Nephron (organoid): ENCODE results near the gene SLCO3A1.

Experiments
- H3K27ac Mint-ChIP-seq, 3 experiments: 2 replicates each; pipeline ENCODE4 v1.8.0; 2020; ENCODE audit warnings: mixed read lengths in 3 of 3, mild to moderate bottlenecking in 2 of 3, moderate library complexity in 1 of 3
- H3K27me3 Mint-ChIP-seq: 2 replicates; pipeline ENCODE4 v1.8.0; 2021; ENCODE audit warnings: low read depth, mild to moderate bottlenecking, moderate library complexity, mixed read lengths
- H3K36me3 Mint-ChIP-seq: 2 replicates; pipeline ENCODE4 v1.8.0; 2020; ENCODE audit warnings: low read depth, mixed read lengths
- H3K4me1 Mint-ChIP-seq: 2 replicates; pipeline ENCODE4 v1.8.0; 2020; ENCODE audit warnings: mixed read lengths
- H3K4me3 Mint-ChIP-seq, 3 experiments: 2 replicates each; pipeline ENCODE4 v1.8.0; 2020; ENCODE audit warnings: mild to moderate bottlenecking in 3 of 3, mixed read lengths in 3 of 3, moderate library complexity in 2 of 3
- H3K9me3 Mint-ChIP-seq: 2 replicates; pipeline ENCODE4 v1.8.0; 2020; ENCODE audit warnings: mixed read lengths
- TF ChIP-seq, protein P1 (sequence below), 3 experiments: fragments of 200-600 bp; sonication (generic); IDR thresholded peaks; one replicate each; pipeline ENCODE4 v1.5.0; 2021; ENCODE audit warnings: antibody characterized with exemption in 3 of 3; ENCODE audit not compliant: unreplicated experiment in 3 of 3

SLCO3A1 gene

DNA sequence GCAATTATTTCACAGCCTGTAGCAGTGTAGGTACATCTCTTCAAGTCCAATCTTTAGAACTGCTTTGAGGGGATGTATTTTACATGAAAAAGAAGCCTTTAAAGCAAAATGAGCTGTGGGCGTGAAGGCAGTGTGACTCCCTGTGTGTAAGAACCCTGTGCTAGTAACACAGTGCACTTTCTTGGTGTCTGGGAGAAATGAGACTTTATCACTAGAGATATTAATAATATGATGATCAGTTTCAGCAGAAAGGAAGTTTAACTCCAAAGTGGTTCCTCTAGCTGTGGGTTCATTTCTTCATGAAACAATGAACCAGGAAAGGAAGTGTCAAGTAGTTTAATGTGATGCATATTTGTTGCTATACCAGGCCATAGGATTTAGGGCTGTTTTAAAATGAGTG lies 41.5 kb downstream of the SLCO3A1 start:
- H3K4me3 Mint-ChIP-seq = no peak overlapping the region
- peaks cover 4% of the 10 kb centered on the region for H3K27me3 Mint-ChIP-seq
- H3K27ac Mint-ChIP-seq = no peak overlapping the region
- H3K9me3 Mint-ChIP-seq = no peaks in the 10 kb centered on the region
- peaks cover 14% of the 10 kb centered on the region for H3K4me1 Mint-ChIP-seq
- TF ChIP-seq, protein P1, sequence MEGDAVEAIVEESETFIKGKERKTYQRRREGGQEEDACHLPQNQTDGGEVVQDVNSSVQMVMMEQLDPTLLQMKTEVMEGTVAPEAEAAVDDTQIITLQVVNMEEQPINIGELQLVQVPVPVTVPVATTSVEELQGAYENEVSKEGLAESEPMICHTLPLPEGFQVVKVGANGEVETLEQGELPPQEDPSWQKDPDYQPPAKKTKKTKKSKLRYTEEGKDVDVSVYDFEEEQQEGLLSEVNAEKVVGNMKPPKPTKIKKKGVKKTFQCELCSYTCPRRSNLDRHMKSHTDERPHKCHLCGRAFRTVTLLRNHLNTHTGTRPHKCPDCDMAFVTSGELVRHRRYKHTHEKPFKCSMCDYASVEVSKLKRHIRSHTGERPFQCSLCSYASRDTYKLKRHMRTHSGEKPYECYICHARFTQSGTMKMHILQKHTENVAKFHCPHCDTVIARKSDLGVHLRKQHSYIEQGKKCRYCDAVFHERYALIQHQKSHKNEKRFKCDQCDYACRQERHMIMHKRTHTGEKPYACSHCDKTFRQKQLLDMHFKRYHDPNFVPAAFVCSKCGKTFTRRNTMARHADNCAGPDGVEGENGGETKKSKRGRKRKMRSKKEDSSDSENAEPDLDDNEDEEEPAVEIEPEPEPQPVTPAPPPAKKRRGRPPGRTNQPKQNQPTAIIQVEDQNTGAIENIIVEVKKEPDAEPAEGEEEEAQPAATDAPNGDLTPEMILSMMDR (IDR thresholded peaks at IDR 0.05; ENCODE audit: unreplicated experiment in 3 of 3) = no peak
- no peaks in the 10 kb centered on the region for H3K36me3 Mint-ChIP-seq

DNA sequence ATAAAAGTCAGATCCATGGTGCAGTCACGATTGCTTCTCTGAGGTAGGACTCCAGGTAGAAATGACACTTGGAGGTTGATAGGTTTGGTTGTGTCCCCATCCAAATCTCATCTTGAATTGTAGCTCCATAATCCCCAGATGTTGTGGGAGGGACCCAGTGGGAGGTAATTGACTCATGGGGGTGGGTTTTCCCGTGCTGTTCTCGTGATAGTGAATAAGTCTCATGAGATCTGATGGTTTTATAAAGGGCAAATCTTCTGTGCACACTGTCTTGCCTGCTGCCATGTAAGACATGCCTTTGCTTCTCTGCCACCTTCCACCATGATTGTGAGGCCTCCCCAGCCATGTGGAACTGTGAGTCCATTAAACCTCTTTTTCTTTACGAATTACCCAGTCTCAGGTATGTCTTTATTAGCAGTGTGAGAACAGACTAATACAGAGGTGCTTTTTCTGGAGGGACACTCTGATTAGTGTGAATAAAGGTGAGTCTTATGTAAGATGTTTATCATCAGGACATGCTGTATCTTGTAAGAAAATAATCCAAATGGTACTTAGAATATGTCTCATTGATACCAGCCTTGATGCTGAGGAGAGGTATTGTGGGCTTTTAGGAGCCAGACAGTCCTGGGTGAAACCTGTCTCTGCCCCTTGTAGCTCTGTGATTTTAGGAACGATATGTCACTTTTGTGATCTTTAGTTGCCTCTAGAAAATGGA lies 43.0 kb downstream of the SLCO3A1 start:
- Mint-ChIP-seq H3K4me3 (no peak overlapping the region), H3K36me3 (no peaks in the 10 kb centered on the region), H3K9me3 (peaks cover 6% of the 10 kb centered on the region), H3K27me3 (peaks cover 4% of the 10 kb centered on the region), H3K4me1 (peaks cover 12% of the 10 kb centered on the region), H3K27ac (no peak overlapping the region)
- TF ChIP-seq, protein P1 (IDR thresholded peaks at IDR 0.05; ENCODE audit: unreplicated experiment in 3 of 3) = no peak

DNA sequence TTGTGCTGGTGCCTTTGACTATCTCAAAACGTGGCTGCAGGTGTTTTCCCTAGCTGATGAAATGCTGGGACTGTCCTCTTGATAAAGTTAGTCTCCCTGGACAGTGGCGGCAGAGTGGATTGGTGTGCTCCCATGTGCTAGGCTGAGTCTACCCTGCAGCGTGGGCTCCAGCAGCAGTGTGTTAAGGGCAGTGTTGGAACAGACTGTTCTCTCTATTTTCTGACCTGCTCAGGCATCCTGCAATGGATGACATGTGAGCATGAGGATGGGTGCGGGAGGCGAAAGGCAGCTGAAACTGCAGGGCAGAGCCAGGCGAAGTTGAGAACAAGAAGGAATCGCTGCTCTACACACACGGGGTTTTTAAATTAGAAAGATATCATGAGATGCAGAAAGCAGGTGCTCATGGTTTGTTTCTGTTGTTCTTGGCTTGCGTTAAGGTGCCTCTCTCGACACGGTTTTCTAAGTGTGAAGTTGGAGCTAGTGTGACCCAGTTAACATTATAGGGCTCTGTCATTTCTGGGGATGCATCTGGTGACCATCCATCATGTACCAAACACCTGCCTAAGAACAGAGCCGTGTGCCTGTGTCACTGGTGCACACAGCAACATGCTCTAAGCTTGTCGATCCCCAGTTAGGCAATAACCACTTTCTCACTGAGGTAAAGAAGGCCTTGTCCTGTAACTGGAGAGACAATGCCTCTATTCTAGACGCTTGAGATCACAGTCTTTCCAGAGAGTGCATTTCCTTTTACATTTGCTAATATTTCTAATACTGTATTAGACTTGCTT lies 44.3 kb downstream of the SLCO3A1 start:
- peaks cover 12% of the 10 kb centered on the region for H3K9me3 Mint-ChIP-seq
- no peak overlapping the region for H3K4me3 Mint-ChIP-seq
- peaks cover under 1% of the 10 kb centered on the region for H3K4me1 Mint-ChIP-seq
- H3K36me3 Mint-ChIP-seq = no peaks in the 10 kb centered on the region
- peaks cover 4% of the 10 kb centered on the region for H3K27me3 Mint-ChIP-seq
- TF ChIP-seq, protein P1 (IDR thresholded peaks at IDR 0.05; ENCODE audit: unreplicated experiment in 3 of 3) = no peak
- H3K27ac Mint-ChIP-seq = no peak overlapping the region

DNA sequence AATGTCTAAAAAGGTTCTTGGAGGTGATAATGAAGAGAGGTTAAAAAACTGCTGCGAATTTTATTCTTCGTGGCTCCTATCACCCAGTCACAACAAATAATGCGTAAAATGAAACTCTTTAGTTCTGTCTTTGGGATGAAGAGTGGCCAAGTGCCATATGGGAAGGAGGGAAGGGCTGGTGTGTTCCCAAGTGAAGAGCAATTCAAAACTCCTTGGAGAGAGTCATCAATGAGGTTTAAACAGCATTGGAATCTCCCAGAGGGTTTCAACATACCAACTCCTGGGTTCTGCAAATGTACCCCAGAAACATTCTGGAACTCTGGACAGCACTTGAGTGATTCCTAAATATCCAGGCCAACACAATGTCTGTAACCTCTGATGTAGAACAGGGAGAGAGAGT lies 45.3 kb downstream of the SLCO3A1 start:
- H3K4me1 Mint-ChIP-seq = no peaks in the 10 kb centered on the region
- no peak overlapping the region for H3K27ac Mint-ChIP-seq
- H3K9me3 Mint-ChIP-seq = peaks cover 16% of the 10 kb centered on the region
- H3K27me3 Mint-ChIP-seq = peaks cover 4% of the 10 kb centered on the region
- no peak overlapping the region for H3K4me3 Mint-ChIP-seq
- peaks cover 4% of the 10 kb centered on the region for H3K36me3 Mint-ChIP-seq
- TF ChIP-seq, protein P1 (IDR thresholded peaks at IDR 0.05; ENCODE audit: unreplicated experiment in 3 of 3) = no peak

DNA sequence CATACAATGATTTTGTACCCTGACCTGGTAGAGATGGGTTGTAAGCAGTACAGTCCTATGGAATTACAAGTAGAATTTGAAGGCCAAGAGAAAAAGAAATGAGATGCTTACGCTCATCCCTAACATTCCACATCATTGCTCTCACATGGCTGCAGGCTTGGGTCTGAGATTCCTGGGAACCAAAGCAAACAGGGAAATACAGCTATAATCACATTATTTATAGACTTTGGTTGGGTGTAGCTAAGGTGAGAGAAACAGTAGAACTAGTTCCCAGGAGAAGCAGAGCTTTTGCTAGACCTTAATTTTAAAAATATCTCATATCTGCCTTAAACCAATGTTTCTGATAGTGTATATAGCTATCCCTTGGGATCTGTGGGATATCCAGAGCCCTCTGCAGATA lies 51.4 kb downstream of the SLCO3A1 start:
- Mint-ChIP-seq H3K27ac (no peak overlapping the region), H3K4me3 (no peak overlapping the region), H3K36me3 (peaks cover 4% of the 10 kb centered on the region), H3K9me3 (peaks cover 16% of the 10 kb centered on the region), H3K4me1 (peaks cover 2% of the 10 kb centered on the region), H3K27me3 (peaks cover 4% of the 10 kb centered on the region)
- TF ChIP-seq, protein P1 (IDR thresholded peaks at IDR 0.05; ENCODE audit: unreplicated experiment in 3 of 3) = no peak
